OCI-LY3 (cell line): Measurements from ENCODE around the gene CELA1.

ENCODE experiments used
- CTCF ChIP-seq: fragments of 200-600, 300-600 bp; sonication (generic); IDR thresholded peaks from 2 replicates; pipeline ENCODE4 v1.5.1; 2014; ENCODE audit warnings: antibody characterized with exemption, low read length, low read depth
- EZH2phosphoT487 ChIP-seq: fragments of 200-600 bp; shearing (Covaris generic); IDR thresholded peaks from 2 replicates; pipeline ENCODE4 v1.6.1; 2018; ENCODE audit warnings: antibody characterized with exemption, mixed run types, low read depth

GRCh38 chr12:51306507-51306906 lies 40.0 kb downstream of the CELA1 start:
- no peak for TF ChIP-seq CTCF
- TF ChIP-seq EZH2phosphoT487 = no peak
